H9 (cell line): ENCODE data around the gene DISP3. TPM values are rescaled to one million over a fixed set of nuclear protein-coding genes. Genes with fewer than 3 reads are reported as not detected.

Source experiments
- DNase-seq: peaks from one replicate; pipeline ENCODE4 v3.0.0-alpha.2; 2017
- H2AFZ ChIP-seq: one replicate; pipeline ENCODE4 v1.6.1; 2013; ENCODE audit warnings: mild to moderate bottlenecking, low read length, control low read depth, moderate library complexity
- H2AK5ac ChIP-seq: 2 replicates; pipeline ENCODE4 v1.6.1; 2013; ENCODE audit warnings: low read length, control low read depth, mixed read lengths; ENCODE audit not compliant: insufficient read length
- H2BK120ac ChIP-seq: one replicate; pipeline ENCODE4 v1.6.1; 2013; ENCODE audit warnings: low read depth, mild to moderate bottlenecking, low read length, control low read depth, inconsistent platforms; ENCODE audit not compliant: poor library complexity, severe bottlenecking
- H2BK12ac ChIP-seq: 2 replicates; pipeline ENCODE4 v1.6.1; 2013; ENCODE audit warnings: low read length, control low read depth, mixed read lengths, low read depth; ENCODE audit not compliant: insufficient read length
- H2BK15ac ChIP-seq: 2 replicates; pipeline ENCODE4 v1.6.1; 2013; ENCODE audit warnings: low read depth, low read length, control low read depth
- H2BK20ac ChIP-seq: one replicate; pipeline ENCODE4 v1.6.1; 2013; ENCODE audit warnings: low read depth, mild to moderate bottlenecking, low read length, control low read depth, inconsistent platforms; ENCODE audit not compliant: poor library complexity, severe bottlenecking
- H2BK5ac ChIP-seq: 2 replicates; pipeline ENCODE4 v1.6.1; 2013; ENCODE audit warnings: low read length, control low read depth, mixed read lengths; ENCODE audit not compliant: insufficient read length
- H3K14ac ChIP-seq: 2 replicates; pipeline ENCODE4 v1.6.1; 2013; ENCODE audit warnings: low read length, control low read depth; ENCODE audit not compliant: insufficient read depth
- H3K18ac ChIP-seq: 2 replicates; pipeline ENCODE4 v1.6.1; 2013; ENCODE audit warnings: low read depth, mild to moderate bottlenecking, mixed read lengths, low read length, control low read depth; ENCODE audit not compliant: insufficient read length
- H3K23ac ChIP-seq: 2 replicates; pipeline ENCODE4 v1.6.1; 2013; ENCODE audit warnings: low read length, control low read depth, mixed read lengths, low read depth; ENCODE audit not compliant: insufficient read length
- H3K23me2 ChIP-seq: 2 replicates; pipeline ENCODE4 v1.6.1; 2013; ENCODE audit warnings: low read depth, mild to moderate bottlenecking, mixed read lengths, low read length, control low read depth; ENCODE audit not compliant: insufficient read length, poor library complexity, severe bottlenecking
- H3K27ac ChIP-seq: 2 replicates; pipeline ENCODE4 v1.5.1; 2013; ENCODE audit warnings: low read length, control low read depth, mixed read lengths, low read depth; ENCODE audit not compliant: insufficient read length
- H3K27me3 ChIP-seq: 2 replicates; pipeline ENCODE4 v1.6.1; 2013; ENCODE audit warnings: low read length, control low read depth, inconsistent platforms; ENCODE audit not compliant: insufficient read depth
- H3K4ac ChIP-seq: 2 replicates; pipeline ENCODE4 v1.6.1; 2013; ENCODE audit warnings: low read depth, mild to moderate bottlenecking, control low read depth, inconsistent platforms, low read length, moderate library complexity
- H3K4me1 ChIP-seq: 2 replicates; pipeline ENCODE4 v1.6.1; 2013; ENCODE audit warnings: low read length, control low read depth, inconsistent platforms; ENCODE audit not compliant: insufficient read depth
- H3K4me2 ChIP-seq: 2 replicates; pipeline ENCODE4 v1.6.1; 2013; ENCODE audit warnings: low read length, control low read depth, mixed read lengths; ENCODE audit not compliant: insufficient read length, insufficient read depth
- H3K56ac ChIP-seq: 2 replicates; pipeline ENCODE4 v1.6.1; 2013; ENCODE audit warnings: low read depth, mild to moderate bottlenecking, mixed read lengths, low read length, control low read depth; ENCODE audit not compliant: insufficient read length
- H3K79me1 ChIP-seq: 2 replicates; pipeline ENCODE4 v1.6.1; 2013; ENCODE audit warnings: low read depth, mild to moderate bottlenecking, moderate library complexity, low read length, control low read depth, inconsistent platforms; ENCODE audit not compliant: insufficient read depth, poor library complexity, severe bottlenecking
- H3K79me2 ChIP-seq: 2 replicates; pipeline ENCODE4 v1.6.1; 2013; ENCODE audit warnings: low read length, control low read depth, inconsistent platforms; ENCODE audit not compliant: insufficient read depth
- H3K9ac ChIP-seq: 2 replicates; pipeline ENCODE4 v1.6.1; 2013; ENCODE audit warnings: low read length, control low read depth, mixed read lengths; ENCODE audit not compliant: insufficient read length; ENCODE audit errors: extremely low read depth
- H3K9me3 ChIP-seq: one replicate; pipeline ENCODE4 v1.6.1; 2013; ENCODE audit warnings: low read depth, low read length, inconsistent platforms; ENCODE audit not compliant: control insufficient read depth
- H3T11ph ChIP-seq: one replicate; pipeline ENCODE4 v1.6.1; 2013; ENCODE audit warnings: mild to moderate bottlenecking, low read length, control low read depth, inconsistent platforms
- H4K20me1 ChIP-seq: one replicate; pipeline ENCODE4 v1.6.1; 2013; ENCODE audit not compliant: control insufficient read depth, insufficient read length, insufficient read depth
- H4K5ac ChIP-seq: 2 replicates; pipeline ENCODE4 v1.6.1; 2013; ENCODE audit warnings: low read depth, mild to moderate bottlenecking, mixed read lengths, low read length, control low read depth; ENCODE audit not compliant: insufficient read length
- H4K8ac ChIP-seq: replicated peaks from 2 replicates; pipeline ENCODE4 v1.6.1; 2013; ENCODE audit warnings: low read length, control low read depth, mixed read lengths, low read depth; ENCODE audit not compliant: insufficient read length
- H4K91ac ChIP-seq: 2 replicates; pipeline ENCODE4 v1.6.1; 2013; ENCODE audit warnings: low read depth, mild to moderate bottlenecking, moderate library complexity, mixed read lengths, low read length, control low read depth; ENCODE audit not compliant: insufficient read length
- H3K27ac Mint-ChIP-seq, 3 experiments: 2 replicates in 2 of 3; 3 replicates in 1 of 3; pipeline ENCODE4 v1.8.0; 2020 to 2021; ENCODE audit warnings: mixed read lengths in 3 of 3, mild to moderate bottlenecking in 1 of 3, moderate library complexity in 1 of 3
- H3K27me3 Mint-ChIP-seq: 2 replicates; pipeline ENCODE4 v1.8.0; 2021; ENCODE audit warnings: low read depth, mild to moderate bottlenecking, moderate library complexity, mixed read lengths
- H3K36me3 Mint-ChIP-seq, 3 experiments: 2 replicates in 2 of 3; 3 replicates in 1 of 3; pipeline ENCODE4 v1.8.0; 2020 to 2021; ENCODE audit warnings: low read depth in 3 of 3, mixed read lengths in 3 of 3; ENCODE audit not compliant: insufficient read depth in 1 of 3
- H3K4me1 Mint-ChIP-seq, 2 experiments: 2 replicates each; pipeline ENCODE4 v1.8.0; 2020; ENCODE audit warnings: mixed read lengths in 2 of 2
- H3K4me3 Mint-ChIP-seq, 2 experiments: 2 replicates in 1 of 2; 3 replicates in 1 of 2; pipeline ENCODE4 v1.8.0; 2020 to 2021; ENCODE audit warnings: mild to moderate bottlenecking in 2 of 2, mixed read lengths in 2 of 2, moderate library complexity in 1 of 2
- H3K9me3 Mint-ChIP-seq, 2 experiments: 2 replicates in 1 of 2; 3 replicates in 1 of 2; pipeline ENCODE4 v1.8.0; 2020; ENCODE audit warnings: mild to moderate bottlenecking in 2 of 2, mixed read lengths in 2 of 2, moderate library complexity in 1 of 2
- WGBS: extraction: QIAGEN DNeasy Blood & Tissue Kit; methylation state at CpG from one replicate; pipeline ENCODE4 v1.1.7; 2013; ENCODE audit warnings: missing lambda C conversion rate, low lambda C conversion rate, mixed read lengths; ENCODE audit not compliant: insufficient read length; ENCODE audit errors: extremely low coverage; 5-methylcytosine and 5-hydroxymethylcytosine counted together
- total RNA-seq: library from RNA; stranded (reverse); gene quantifications from 2 replicates; pipeline ENCODE4 v1.2.1, GENCODE V29; 2021
- TF ChIP-seq, protein P1 (sequence below): fragments of 200-600 bp; sonication (generic); conservative IDR thresholded peaks from 3 replicates; pipeline ENCODE4 v1.8.0; 2021; ENCODE audit warnings: antibody characterized with exemption, mild to moderate bottlenecking

The DISP3 gene
- total RNA-seq, 1 experiment from 2014 or later: 3.5 TPM

DNA sequence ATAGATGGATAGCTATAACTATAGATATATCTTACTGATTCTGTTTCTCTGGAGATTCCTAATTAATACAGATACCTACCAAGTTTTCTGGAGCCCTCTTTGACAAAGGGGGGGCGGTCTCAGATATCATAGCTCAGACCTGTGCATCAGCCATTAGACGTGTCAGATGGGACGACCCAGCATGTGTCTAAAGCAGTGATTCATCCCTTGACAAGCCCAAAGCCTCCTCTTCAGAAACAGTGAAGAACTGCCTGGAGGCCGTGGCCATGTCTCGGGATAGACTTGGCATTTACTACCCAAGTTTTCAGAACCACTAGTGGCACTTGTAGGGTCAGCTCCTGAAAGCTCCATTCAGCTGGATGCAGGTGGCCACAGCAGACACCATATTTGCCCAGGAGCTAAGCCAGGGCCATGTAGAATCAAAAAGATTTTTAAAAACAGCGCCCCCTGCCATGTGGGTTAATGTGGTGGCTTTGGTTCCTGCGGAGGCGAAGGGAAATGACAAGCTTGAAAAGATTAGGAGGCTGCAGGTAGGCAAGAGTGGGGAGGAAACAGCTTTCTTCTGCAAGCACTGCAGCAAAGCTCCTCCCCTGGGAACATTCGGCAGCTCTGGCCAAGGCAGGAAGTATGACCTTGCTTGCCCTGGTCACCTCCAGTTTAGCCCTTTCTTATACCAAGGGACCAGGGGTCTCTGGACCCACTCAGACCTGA is 93.1 kb downstream of the DISP3 start:
- Histone ChIP-seq H3K79me1 (no peaks in the 10 kb centered on the region), H4K91ac (no peak overlapping the region), H3K18ac (no peak overlapping the region), H2BK5ac (no peak overlapping the region), H2BK15ac (no peak overlapping the region), H2BK12ac (no peak overlapping the region), H3K23me2 (no peaks in the 10 kb centered on the region), H4K8ac (no peak overlapping the region), H4K5ac (no peak overlapping the region), H2AK5ac (no peak overlapping the region), H3K4me1 (no peaks in the 10 kb centered on the region), H3K4ac (no peak overlapping the region), H4K20me1 (no peaks in the 10 kb centered on the region), H2BK120ac (no peak overlapping the region), H3K9me3 (no peaks in the 10 kb centered on the region), H2BK20ac (no peak overlapping the region), H3K79me2 (no peaks in the 10 kb centered on the region), H3K27ac (no peak overlapping the region), H3K56ac (no peak overlapping the region), H2AFZ (no peak overlapping the region), H3K27me3 (no peaks in the 10 kb centered on the region), H3K9ac (no peak overlapping the region), H3K14ac (no peak overlapping the region; the same call in 1 of the 2 replicates), H3K23ac (no peak overlapping the region), H3K4me2 (no peak overlapping the region), H3T11ph (no peak overlapping the region)
- Mint-ChIP-seq H3K27ac (no peak overlapping the region), H3K36me3 (no peaks in the 10 kb centered on the region), H3K4me1 (peaks cover 10 to 14% of the 10 kb centered on the region in 2 experiments), H3K9me3 (no peaks in the 10 kb centered on the region; a peak in 1 of 5 replicates), H3K27me3 (no peaks in the 10 kb centered on the region; the same call in 1 of the 2 replicates), H3K4me3 (peak overlapping the region in 1 of 2 experiments; percentile 2; a peak in 1 of 5 replicates)
- WGBS: no CpG with 5 or more reads among the region's 9 CpGs
- DNase-seq: peak; percentile 85
- TF ChIP-seq, protein P1, sequence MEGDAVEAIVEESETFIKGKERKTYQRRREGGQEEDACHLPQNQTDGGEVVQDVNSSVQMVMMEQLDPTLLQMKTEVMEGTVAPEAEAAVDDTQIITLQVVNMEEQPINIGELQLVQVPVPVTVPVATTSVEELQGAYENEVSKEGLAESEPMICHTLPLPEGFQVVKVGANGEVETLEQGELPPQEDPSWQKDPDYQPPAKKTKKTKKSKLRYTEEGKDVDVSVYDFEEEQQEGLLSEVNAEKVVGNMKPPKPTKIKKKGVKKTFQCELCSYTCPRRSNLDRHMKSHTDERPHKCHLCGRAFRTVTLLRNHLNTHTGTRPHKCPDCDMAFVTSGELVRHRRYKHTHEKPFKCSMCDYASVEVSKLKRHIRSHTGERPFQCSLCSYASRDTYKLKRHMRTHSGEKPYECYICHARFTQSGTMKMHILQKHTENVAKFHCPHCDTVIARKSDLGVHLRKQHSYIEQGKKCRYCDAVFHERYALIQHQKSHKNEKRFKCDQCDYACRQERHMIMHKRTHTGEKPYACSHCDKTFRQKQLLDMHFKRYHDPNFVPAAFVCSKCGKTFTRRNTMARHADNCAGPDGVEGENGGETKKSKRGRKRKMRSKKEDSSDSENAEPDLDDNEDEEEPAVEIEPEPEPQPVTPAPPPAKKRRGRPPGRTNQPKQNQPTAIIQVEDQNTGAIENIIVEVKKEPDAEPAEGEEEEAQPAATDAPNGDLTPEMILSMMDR: peak; percentile 75
